ENCODE measurements around the gene KCNH8.

KCNH8 gene

GRCh38 chr3:19394946-19395345, 246.6 kb downstream of the KCNH8 start:
- DNase-seq = no peak

GRCh38 chr3:19396726-19397125, 248.4 kb downstream of the KCNH8 start:
- no peak for DNase-seq

- no peak for DNase-seq
Observed at GRCh38 chr3:19399356-19399755, 251.0 kb downstream of the KCNH8 start.

GRCh38 chr3:19399836-19400235, 251.5 kb downstream of the KCNH8 start:
- no peak for DNase-seq

- no peak for DNase-seq
Observed at GRCh38 chr3:19420159-19420558, 271.8 kb downstream of the KCNH8 start.

- no peak for DNase-seq
Observed at GRCh38 chr3:19425825-19426224, 277.5 kb downstream of the KCNH8 start.

- no peak for DNase-seq
Observed at GRCh38 chr3:19427422-19428149, 279.3 kb downstream of the KCNH8 start.

GRCh38 chr3:19428729-19429128, 280.4 kb downstream of the KCNH8 start:
- no peak for DNase-seq

- DNase-seq = no peak
Observed at GRCh38 chr3:19432669-19433068, 284.4 kb downstream of the KCNH8 start.

- no peak for DNase-seq
Observed at GRCh38 chr3:19436746-19437145, 288.4 kb downstream of the KCNH8 start.

- no peak for DNase-seq
Observed at GRCh38 chr3:19439944-19440343, 291.6 kb downstream of the KCNH8 start.

- DNase-seq = no peak
Observed at GRCh38 chr3:19446138-19446537, 297.8 kb downstream of the KCNH8 start.

- no peak for DNase-seq
Observed at GRCh38 chr3:19446687-19447086, 298.4 kb downstream of the KCNH8 start.

- no peak for DNase-seq
Observed at GRCh38 chr3:19455546-19455945, 307.2 kb downstream of the KCNH8 start.

GRCh38 chr3:19456738-19457137, 308.4 kb downstream of the KCNH8 start:
- no peak for DNase-seq

- DNase-seq = no peak
Observed at GRCh38 chr3:19457449-19457848, 309.1 kb downstream of the KCNH8 start.

GRCh38 chr3:19467761-19468160, 319.5 kb downstream of the KCNH8 start:
- no peak for DNase-seq

GRCh38 chr3:19471138-19471537, 322.8 kb downstream of the KCNH8 start:
- DNase-seq = no peak

- DNase-seq = no peak
Observed at GRCh38 chr3:19473971-19474580, 325.8 kb downstream of the KCNH8 start.

GRCh38 chr3:19476281-19476680, 328.0 kb downstream of the KCNH8 start:
- no peak for DNase-seq

GRCh38 chr3:19485267-19485666, 337.0 kb downstream of the KCNH8 start:
- no peak for DNase-seq

- DNase-seq = no peak
Observed at GRCh38 chr3:19487386-19487785, 339.1 kb downstream of the KCNH8 start.

GRCh38 chr3:19488939-19489338, 340.6 kb downstream of the KCNH8 start:
- DNase-seq = no peak

GRCh38 chr3:19489936-19490335, 341.6 kb downstream of the KCNH8 start:
- DNase-seq = no peak

- no peak for DNase-seq
Observed at GRCh38 chr3:19506171-19506570, 357.9 kb downstream of the KCNH8 start.

Measured in NK-92 treated with Interleukin-12 subunit alpha and Interleukin-12 subunit beta, amount 100 ng/mL, for 24 hours (cell line).